Fibroblast of villous mesenchyme (primary cell): ENCODE results near the gene ANKRD28. TPM values are rescaled to one million over a fixed set of nuclear protein-coding genes. Genes with fewer than 3 reads are reported as not detected.

Experiments used
- DNase-seq: peaks from one replicate; pipeline ENCODE4 v3.0.0-alpha.2; 2010; ENCODE audit warnings: low read depth
- H3K4me3 ChIP-seq: 2 replicates; pipeline ENCODE4 v1.5.1; 2011; ENCODE audit warnings: low read depth, mild to moderate bottlenecking, low read length
- total RNA-seq: library from RNA; depleted of rRNA; stranded (reverse); fragments of >200 nt; gene quantifications from 2 replicates; pipeline ENCODE4 v1.2.3, GENCODE V29; 2012
- TF ChIP-seq, protein P1 (sequence below): IDR thresholded peaks from 2 replicates; pipeline ENCODE4 v1.5.1; 2012; ENCODE audit warnings: low read depth, mild to moderate bottlenecking, low read length; ENCODE audit not compliant: insufficient read depth

The ANKRD28 gene
- total RNA-seq, 1 donor: 372 TPM

DNA sequence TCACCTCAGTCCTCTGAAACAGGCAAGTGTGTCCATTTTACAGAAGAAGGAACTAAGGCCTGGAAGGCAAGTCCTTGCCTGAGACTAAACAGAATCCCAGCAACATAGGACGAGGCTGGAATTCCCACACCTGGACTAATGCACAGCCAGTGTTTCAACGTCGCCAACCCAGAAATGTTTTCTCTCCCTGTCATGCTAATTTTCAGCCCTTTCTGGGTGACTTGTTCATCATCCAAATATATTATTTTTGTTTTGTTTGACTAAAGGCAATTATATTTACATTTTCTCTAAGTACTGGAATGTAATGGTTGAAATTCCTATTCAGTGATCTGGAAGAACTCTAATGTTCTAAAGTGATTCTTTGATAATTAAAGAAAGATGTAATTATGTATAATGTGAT, 144.5 kb downstream of the ANKRD28 start:
- peak; percentile 52 for DNase-seq
- H3K4me3 ChIP-seq: no peak overlapping the region
- TF ChIP-seq, protein P1, sequence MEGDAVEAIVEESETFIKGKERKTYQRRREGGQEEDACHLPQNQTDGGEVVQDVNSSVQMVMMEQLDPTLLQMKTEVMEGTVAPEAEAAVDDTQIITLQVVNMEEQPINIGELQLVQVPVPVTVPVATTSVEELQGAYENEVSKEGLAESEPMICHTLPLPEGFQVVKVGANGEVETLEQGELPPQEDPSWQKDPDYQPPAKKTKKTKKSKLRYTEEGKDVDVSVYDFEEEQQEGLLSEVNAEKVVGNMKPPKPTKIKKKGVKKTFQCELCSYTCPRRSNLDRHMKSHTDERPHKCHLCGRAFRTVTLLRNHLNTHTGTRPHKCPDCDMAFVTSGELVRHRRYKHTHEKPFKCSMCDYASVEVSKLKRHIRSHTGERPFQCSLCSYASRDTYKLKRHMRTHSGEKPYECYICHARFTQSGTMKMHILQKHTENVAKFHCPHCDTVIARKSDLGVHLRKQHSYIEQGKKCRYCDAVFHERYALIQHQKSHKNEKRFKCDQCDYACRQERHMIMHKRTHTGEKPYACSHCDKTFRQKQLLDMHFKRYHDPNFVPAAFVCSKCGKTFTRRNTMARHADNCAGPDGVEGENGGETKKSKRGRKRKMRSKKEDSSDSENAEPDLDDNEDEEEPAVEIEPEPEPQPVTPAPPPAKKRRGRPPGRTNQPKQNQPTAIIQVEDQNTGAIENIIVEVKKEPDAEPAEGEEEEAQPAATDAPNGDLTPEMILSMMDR: no peak

GRCh38 chr3:15651396-15651795, 146.4 kb downstream of the ANKRD28 start:
- DNase-seq: no peak
- H3K4me3 ChIP-seq: no peak overlapping the region
- TF ChIP-seq, protein P1: no peak

DNA sequence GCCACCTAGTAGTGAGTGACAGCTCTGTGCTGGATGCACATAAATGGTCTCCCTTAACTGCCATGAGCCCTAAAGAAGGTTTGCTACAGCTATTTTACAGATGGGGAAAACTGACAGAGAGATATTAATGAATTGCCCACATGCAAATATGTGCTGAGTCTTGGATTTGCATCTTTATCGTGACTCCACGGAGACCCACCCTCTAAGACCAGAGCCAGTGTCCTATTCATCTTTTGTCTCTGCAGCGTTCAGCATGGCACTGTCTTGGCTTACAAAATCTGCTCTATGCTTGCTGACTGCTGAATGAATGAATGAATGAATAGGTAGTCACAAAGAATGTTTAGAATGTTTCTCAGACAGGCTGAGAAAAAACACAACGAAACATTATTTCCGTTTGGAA, 147.9 kb downstream of the ANKRD28 start:
- DNase-seq: no peak
- H3K4me3 ChIP-seq: no peak overlapping the region
- TF ChIP-seq, protein P1: no peak

DNA sequence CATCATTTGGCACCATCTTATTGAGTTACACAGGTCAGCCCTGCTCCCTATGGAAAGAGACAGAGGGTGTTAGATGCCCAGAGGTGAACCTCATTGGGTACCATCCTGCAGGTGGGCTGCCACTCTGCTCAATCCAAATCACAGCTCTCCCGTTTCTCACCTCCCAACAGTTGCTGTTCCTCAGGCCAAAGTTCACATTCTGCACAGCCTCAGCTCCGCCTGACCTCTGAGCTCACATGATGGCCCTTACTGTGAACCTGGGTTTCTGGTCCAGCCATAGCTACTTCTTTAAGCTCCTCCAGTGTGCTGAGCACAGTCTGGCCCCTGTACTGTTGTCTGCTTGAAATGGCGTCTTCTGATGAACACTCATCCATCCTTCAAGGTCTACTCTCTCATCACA, 148.4 kb downstream of the ANKRD28 start:
- no peak for DNase-seq
- TF ChIP-seq, protein P1: no peak
- no peak overlapping the region for H3K4me3 ChIP-seq

DNA sequence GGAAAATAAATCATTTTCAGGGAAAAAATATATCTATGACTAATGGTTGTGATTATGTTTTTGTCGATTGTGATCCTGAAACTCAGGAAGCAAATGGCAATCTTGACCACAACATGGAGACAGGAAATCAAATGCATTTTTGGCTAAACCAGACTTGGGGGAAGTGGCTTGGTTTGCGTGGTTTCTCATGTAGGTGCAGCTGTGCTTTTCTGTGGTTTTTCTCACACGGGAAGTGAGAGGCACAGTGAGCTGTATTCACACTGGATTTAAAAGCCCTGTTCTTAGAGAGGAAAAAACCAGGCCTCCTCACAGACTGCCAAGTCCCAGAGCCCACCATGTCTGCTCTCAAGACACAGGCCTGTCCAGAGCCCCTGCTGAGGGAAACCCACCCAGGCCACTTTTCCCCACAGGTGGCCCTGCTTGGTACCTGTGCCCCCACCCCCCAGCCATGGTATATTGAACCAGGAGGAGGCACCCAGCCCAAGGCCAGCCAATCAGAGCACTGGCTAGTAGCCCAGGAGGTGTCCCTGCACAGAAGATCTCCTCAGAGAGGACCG, 150.1 kb downstream of the ANKRD28 start:
- TF ChIP-seq, protein P1: no peak
- peak; percentile 98 for DNase-seq
- H3K4me3 ChIP-seq: no peak overlapping the region

- peak overlapping the region; percentile 3 for H3K4me3 ChIP-seq
- TF ChIP-seq, protein P1: no peak
- peak; percentile 100 for DNase-seq
Observed at GRCh38 chr3:15646851-15647511, 150.8 kb downstream of the ANKRD28 start.
